LoVo (cell line): ENCODE measurements around the gene AP3B2.
"Not testable (repeated sequence)": the region's sequence is repeated elsewhere in the genome, so short reads cannot be mapped to it uniquely, and the experiment has no call there.

ENCODE experiments used
- DNase-seq: peaks from one replicate; pipeline ENCODE4 v3.0.0-alpha.2; 2016; ENCODE audit warnings: low spot score

Gene AP3B2

GRCh38 chr15:82648257-82649103 lies 61.2 kb downstream of the AP3B2 start:
- DNase-seq = no peak

- no peak for DNase-seq
These were observed 61.8 kb downstream of the AP3B2 start for GRCh38 chr15:82647835-82648256.

- DNase-seq = no peak
These were observed 62.4 kb downstream of the AP3B2 start, which contains the start of gene CPEB1 for GRCh38 chr15:82647045-82647834. Gene CPEB1 (minus strand): TSS chr15:82647363. CDS start chr15:82628459, 18,904 bp downstream.

GRCh38 chr15:82646250-82647044 lies 63.2 kb downstream of the AP3B2 start:
- DNase-seq = no peak

- DNase-seq = not testable (repeated sequence)
These were observed 64.5 kb downstream of the AP3B2 start for GRCh38 chr15:82644967-82645852.

GRCh38 chr15:82643992-82644391 lies 65.7 kb downstream of the AP3B2 start:
- no peak for DNase-seq

- DNase-seq = no peak
These were observed 67.0 kb downstream of the AP3B2 start for GRCh38 chr15:82642656-82643055.

GRCh38 chr15:82641129-82641798 lies 68.4 kb downstream of the AP3B2 start:
- DNase-seq = no peak

GRCh38 chr15:82640672-82641071 lies 69.0 kb downstream of the AP3B2 start:
- no peak for DNase-seq

- DNase-seq = no peak
These were observed 73.9 kb downstream of the AP3B2 start for GRCh38 chr15:82635798-82636197.

GRCh38 chr15:82630033-82630432 lies 79.6 kb downstream of the AP3B2 start:
- DNase-seq = no peak

GRCh38 chr15:82625136-82625535 lies 84.5 kb downstream of the AP3B2 start:
- DNase-seq = no peak

- DNase-seq = no peak
These were observed 85.2 kb downstream of the AP3B2 start for GRCh38 chr15:82624438-82624837.

GRCh38 chr15:82624008-82624407 lies 85.7 kb downstream of the AP3B2 start:
- DNase-seq = no peak

- DNase-seq = no peak
These were observed 87.7 kb downstream of the AP3B2 start for GRCh38 chr15:82621970-82622369.

- no peak for DNase-seq
These were observed 95.9 kb downstream of the AP3B2 start for GRCh38 chr15:82613747-82614146.

GRCh38 chr15:82611348-82611747 lies 98.3 kb downstream of the AP3B2 start:
- no peak for DNase-seq
